Gastrocnemius medialis (tissue), 4 donors: ENCODE results near the gene ITPR3.

ENCODE experiments used
- POLR2A ChIP-seq, 2 donors: fragments of 450-650 bp; IDR thresholded peaks; one replicate each; pipeline ENCODE4 v1.6.1; 2017; ENCODE audit warnings: antibody characterized with exemption in 2 of 2, mild to moderate bottlenecking in 2 of 2, moderate library complexity in 2 of 2
- TF ChIP-seq, protein P1 (sequence below), 5 experiments: fragments of 450-650 bp in 3 of 5; fragments of 200-600 bp in 2 of 5; sonication (generic) in 2 of 5; IDR thresholded peaks in 4 of 5; conservative IDR thresholded peaks in 1 of 5; 1 replicate in 4 of 5; 2 replicates in 1 of 5; pipeline ENCODE4 v1.5.1; 2016 to 2019; ENCODE audit warnings: antibody characterized with exemption in 5 of 5, mild to moderate bottlenecking in 3 of 5, moderate library complexity in 3 of 5

DNA sequence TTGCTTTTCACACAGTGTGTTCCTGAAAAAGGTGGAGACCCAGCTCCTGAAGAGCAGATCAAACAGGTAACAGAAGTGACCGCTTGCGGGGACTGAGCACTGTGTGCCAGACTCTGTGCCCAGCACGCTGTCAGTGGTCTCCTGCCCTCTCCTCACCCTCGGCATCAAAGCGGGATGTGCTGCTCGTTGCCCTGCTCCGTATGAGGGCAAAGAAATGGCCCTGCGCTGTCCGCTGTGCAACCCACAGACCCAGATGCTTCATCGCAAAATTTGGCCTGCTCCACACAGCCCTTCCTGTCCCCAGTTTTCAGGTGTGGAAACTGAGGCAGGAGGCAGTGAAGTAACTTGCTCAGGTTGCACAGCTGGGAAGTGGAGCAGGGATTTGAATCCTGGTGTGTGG, 76.7 kb downstream of the ITPR3 start:
- TF ChIP-seq, protein P1, sequence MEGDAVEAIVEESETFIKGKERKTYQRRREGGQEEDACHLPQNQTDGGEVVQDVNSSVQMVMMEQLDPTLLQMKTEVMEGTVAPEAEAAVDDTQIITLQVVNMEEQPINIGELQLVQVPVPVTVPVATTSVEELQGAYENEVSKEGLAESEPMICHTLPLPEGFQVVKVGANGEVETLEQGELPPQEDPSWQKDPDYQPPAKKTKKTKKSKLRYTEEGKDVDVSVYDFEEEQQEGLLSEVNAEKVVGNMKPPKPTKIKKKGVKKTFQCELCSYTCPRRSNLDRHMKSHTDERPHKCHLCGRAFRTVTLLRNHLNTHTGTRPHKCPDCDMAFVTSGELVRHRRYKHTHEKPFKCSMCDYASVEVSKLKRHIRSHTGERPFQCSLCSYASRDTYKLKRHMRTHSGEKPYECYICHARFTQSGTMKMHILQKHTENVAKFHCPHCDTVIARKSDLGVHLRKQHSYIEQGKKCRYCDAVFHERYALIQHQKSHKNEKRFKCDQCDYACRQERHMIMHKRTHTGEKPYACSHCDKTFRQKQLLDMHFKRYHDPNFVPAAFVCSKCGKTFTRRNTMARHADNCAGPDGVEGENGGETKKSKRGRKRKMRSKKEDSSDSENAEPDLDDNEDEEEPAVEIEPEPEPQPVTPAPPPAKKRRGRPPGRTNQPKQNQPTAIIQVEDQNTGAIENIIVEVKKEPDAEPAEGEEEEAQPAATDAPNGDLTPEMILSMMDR (IDR thresholded peaks at IDR 0.05 in 4 of 5, conservative IDR thresholded peaks at IDR 0.05 in 1 of 5): no peak
- no peak for TF ChIP-seq POLR2A (IDR thresholded peaks at IDR 0.05)
